SK-MEL-5 (cell line): ENCODE results near the gene NDE1. TPM values are rescaled to one million over a fixed set of nuclear protein-coding genes. Genes with fewer than 3 reads are reported as not detected.
"Not testable (repeated sequence)": the region's sequence is repeated elsewhere in the genome, so short reads cannot be mapped to it uniquely, and the experiment has no call there.

ENCODE experiments used
- DNase-seq: peaks from one replicate; pipeline ENCODE4 v3.0.0-alpha.2; 2016; ENCODE audit warnings: low read depth, low spot score
- in situ Hi-C: cut with HindIII; loops from 2 replicates; pipeline ENCODE4 v1.10.0; 2016; ENCODE audit warnings: low sequenced_read_pairs, high pct_unique_total_duplicates, low pct_unique_long_range_greater_than_20kb
- total RNA-seq: library from RNA; depleted of rRNA; stranded (reverse); fragments of >200 nt; shearing (Covaris generic); gene quantifications from 2 replicates; pipeline ENCODE4 v1.2.3, GENCODE V29; 2014

The NDE1 gene
- total RNA-seq, 1 experiment from 2014 or later = 23.5 TPM

DNA sequence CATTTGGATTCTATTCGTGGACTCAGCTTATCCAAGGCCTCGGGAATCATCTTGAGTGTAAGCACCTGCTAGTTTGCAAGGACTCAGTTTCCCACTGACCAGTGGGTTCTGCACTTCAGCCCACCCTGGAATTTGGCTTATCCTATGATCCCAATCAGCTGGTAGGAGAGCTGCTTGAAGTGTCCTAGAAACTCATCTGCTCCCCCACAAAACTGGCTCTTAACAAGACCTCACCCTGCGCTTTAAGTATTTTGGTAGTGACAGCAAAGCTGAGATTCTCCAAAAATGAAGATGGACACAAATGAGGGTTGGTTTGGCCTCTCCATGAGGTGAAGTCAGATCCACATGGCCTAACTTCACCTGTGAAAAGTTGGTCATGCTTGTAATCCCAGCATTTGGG, 57.3 kb downstream of the NDE1 start:
- in situ Hi-C loops = no loop called here
- no peak for DNase-seq

DNA sequence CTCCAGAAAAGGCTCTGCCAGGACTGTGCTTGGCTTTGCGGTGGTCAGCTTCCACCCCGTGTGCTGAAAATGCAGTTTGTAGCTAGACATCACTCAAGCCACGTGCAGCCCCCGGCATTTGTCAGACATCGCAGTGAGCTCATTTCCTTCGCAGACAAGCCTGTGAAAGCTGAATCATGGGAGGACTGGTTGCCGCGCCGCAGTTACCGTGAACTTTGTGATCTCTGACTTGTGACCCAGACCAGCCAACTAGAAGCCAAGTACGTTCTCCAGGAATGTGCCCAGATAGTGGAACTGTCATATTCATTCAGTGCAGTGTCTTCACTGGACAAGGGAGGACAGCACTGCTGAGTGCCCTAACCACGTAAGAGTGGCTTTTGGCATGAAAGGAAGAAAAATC, 58.1 kb downstream of the NDE1 start:
- DNase-seq = no peak
- in situ Hi-C loops = no loop called here

DNA sequence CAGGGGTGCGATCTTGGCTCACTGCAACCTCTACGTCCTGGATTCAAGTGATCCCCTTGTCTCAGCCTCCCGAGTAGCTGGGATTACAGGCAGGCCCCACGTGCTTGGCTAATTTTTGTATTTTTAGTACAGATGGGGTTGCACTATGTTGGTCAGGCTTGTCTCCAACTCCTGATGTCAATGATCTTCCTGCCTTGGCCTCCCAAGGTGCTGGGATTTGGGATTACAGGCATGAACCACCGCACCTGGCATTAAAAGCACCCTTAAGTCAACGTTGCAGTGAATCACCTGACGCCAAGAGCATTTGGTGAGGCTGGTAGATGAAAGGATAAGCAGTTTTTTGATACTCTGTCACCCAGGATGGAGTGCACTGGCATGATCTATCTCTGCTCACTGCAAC, 59.0 kb downstream of the NDE1 start:
- DNase-seq = no peak
- in situ Hi-C loops = no loop called here

DNA sequence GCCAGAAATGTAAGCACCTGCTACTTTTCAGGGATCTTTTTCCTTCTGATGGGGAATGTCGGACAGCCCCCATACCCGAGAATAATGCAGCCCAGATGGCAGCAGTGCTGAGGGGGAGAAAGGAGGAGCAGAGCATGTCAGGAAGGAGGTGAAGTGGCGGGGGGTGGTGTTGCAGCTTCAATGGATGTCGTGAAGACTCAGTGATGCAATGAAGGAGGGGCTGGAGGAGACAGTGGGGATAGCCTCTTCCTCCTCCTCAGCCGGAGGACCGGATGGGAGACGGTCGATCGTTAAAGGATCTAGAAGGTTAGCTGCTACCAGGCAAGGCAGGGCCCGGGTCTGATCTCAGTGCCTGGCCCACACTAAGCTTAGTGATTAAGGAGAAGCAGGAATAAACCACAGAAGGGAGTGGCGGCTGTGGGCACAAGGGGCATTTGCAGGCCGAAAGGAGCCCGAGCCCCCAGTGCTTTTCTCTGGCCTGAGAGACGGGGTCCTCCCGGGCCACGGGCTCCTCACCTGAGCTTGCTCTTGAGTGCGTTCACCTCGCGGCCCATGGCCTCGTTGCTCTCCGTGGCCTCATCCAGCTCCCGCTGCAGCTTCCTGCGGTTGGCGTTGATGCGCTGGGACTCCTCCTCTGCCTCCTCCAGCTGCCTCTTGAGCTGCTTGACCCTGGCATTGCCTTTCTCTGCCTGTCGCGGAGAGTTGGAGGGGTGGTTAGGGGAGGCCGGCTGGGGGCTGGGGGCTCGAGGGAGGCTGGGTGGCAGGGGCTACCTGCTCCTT, 64.5 kb downstream of the NDE1 start:
- DNase-seq = no peak
- in situ Hi-C loops = no loop called here

DNA sequence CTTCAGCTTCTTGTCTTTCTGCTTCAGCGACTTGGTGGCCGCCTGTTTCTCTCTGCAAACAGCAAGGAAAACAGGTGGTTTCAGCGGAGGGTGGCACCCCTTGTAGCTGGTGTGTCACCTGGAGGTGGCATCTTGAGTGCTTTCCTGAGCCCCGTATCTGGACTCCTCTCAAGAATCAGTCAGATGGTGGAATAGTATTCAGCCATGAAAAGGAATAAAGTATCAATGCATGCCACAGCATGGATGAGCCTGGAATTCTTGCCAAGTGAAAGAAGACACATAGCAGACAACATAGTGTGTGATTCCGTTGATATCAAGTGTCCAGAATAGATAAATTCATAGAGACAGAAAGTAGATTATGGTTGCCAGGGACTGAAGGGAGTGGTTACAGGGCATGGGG, 65.2 kb downstream of the NDE1 start:
- in situ Hi-C loops = no loop called here

DNA sequence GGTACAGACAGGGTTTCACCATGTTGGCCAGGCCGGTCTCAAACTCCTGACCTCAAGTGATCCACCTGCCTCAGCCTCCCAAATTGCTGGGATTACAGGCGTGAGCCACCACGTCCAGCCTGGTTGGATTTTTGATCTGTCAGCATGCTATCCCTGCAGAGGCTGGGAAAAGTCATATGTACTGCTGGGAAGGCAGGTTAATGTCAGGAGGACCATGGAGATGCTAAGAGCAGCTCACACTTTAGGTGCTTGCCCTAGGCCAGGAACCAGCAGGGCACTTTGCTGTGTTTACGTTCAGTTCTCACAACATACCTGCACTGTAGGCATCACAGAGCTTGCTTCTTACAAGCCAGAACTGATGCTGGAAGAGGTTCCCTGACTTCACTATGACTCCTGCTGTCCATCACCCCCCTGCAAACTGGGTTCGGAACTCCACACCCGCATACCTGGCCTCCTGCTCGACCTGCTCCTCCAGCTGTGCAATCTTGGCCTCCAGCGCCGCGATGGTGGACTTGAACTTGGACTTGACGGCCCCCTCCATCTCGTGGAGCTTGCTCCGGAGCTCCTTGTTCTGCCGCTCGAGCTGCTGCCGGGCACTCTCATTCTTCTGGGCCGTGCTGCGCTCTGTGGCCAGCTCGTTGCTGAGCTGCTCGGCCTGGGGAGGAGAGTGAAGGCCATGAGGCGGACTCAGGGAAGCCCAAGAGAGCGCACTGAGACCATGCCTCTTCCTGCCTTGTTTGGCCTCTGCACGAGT, 66.8 kb downstream of the NDE1 start:
- in situ Hi-C loops = no loop called here
- DNase-seq = no peak

More for the DNA sequence above, 65.2 kb downstream of the NDE1 start:
- DNase-seq = no peak

DNA sequence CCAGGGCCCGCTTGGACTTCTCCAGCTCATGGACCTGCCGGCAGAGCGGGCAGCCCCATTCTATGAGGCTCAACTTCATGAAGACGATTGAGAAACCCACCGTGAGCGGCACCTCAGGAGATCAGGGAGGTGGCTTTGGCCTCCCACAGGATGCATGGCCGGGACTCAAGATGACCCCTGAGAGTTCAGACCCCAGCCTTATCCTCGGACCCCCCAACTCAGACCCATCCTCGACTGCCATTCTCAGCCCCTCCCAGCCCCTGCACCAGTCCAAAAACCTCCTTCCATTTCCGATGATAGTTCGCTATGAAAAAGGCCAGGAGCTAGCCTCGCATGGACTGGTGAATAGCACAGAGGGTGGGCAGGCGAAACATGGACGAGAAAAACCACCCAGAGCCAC, 71.0 kb downstream of the NDE1 start:
- no peak for DNase-seq

DNA sequence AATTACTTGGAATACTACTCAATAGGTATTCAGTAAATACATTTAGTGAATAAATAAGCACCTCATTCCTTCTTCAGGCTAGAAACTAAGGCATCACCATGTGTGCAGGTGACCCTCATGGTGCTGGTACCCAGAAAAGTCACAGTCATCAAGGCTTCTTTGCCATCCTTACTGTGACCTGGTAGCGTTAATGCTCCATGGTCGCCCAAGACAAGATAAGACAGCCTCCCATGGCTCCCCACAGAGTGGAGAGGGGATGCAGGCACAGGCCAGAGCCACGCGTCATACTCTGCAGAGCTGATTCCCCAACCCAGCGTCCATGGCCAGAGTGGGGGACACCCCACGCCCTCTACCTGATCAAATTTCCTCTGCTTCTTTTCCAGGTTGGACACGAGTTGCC, 73.8 kb downstream of the NDE1 start:
- DNase-seq = no peak
- in situ Hi-C loops = no loop called here

More for the DNA sequence above, 71.0 kb downstream of the NDE1 start:
- in situ Hi-C loops = no loop called here

DNA sequence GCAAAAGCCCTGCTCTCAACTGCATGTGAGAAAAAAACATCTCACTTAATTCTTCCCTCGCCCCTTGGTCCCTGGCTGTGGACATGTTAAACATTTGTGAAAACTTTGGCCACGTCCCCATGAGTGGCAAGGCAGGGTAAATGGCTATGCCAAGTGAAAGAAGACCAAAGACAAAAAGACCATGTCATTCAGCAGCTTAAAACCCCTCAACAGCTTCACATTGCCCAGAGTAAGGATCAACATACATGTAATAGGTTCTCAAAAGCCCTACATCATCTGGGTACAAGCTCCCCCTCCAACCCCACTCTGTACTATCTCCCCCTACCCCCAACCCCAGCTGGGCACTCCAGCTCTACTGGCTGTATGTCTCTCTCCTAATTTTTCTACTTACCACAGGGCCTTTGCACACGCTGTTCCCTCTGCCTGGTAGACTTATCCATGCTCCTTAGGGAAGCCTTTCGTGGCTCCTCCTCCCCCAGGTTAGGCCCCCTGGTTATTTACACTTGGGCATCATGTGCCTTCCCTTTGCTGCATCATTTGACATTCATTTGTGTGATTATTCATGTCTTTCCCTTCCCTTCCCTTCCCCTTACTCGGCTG, 75.7 kb downstream of the NDE1 start:
- no peak for DNase-seq
- in situ Hi-C loops = no loop called here

DNA sequence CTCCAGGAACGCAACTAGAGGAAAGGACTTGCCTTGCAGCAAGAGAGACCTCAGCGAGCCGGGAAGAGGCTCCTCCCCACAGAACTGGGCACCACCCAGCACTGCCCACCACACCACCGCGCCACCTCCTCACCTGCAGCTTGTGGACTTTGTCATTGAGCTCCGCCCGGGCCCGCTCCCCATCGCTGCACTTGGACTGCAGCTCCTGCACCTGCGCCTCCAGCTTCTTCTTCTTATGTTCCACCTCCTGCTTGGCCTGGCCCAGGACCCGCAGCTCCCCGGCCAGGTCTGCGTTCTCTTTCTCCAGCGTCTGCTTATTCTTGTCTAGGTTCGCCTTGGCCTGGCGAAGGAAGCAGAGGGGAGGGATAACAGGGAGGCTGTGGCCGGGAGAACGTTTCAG, 76.7 kb downstream of the NDE1 start:
- in situ Hi-C loops = no loop called here
- DNase-seq = no peak

DNA sequence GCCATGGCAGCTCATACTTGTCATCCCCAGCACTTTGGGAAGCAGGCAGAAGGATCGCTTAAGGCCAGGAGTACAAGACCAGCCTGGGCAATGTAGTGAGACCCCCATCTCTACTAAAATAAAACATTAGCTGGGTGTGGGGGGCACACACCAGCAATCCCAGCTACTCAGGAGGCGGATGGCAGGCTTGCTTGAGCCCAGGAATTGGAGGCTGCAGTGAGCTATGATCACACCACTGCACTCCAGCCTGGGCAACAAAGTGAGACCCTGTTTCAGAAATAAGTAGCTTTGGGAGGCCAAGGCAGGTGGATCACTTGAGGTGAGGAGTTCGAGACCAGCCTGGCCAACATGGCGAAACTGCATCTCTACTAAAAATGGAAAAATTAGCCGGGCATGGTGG, 77.7 kb downstream of the NDE1 start:
- DNase-seq, in situ Hi-C loops: not testable (repeated sequence)

DNA sequence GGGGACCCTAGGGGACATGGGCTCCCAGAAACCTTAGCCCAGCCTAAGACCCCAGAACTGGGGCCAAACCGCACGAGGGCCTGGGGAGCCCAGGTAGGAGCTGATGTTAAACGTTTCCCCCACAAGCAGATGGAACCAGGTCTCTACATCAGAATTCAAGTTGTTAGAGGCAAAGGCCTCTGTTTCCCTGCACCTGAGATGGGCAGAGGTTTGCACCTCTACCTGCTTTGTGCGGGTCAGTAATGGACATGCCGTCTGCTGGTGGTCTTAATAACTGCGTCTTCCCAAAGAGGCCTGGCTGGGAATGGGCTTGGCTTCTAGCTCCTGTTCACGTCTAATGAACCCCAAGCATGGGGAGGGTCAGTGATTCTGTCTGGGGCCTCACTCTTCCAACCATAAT, 79.1 kb downstream of the NDE1 start:
- in situ Hi-C loops = no loop called here
- no peak for DNase-seq

DNA sequence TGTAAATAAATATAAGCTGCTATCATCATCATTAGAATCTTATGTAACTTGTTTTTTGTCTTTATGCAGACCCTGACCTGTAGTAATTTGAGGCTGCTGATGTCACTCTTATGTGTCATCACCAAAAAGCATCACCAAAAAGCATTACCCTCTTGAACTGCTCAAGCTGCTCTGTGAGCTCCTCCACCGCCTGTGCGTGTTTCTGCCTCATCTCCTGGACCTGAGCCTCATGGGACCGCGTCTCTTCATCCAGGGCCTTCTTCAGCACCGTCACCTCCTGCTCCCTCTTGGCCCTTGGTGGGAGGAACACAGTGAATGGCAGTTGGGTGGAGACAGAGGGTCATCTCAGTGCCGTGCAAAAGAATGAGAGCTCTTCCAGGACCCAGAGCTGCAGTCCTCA, 82.4 kb downstream of the NDE1 start:
- in situ Hi-C loops = no loop called here
- DNase-seq = no peak

DNA sequence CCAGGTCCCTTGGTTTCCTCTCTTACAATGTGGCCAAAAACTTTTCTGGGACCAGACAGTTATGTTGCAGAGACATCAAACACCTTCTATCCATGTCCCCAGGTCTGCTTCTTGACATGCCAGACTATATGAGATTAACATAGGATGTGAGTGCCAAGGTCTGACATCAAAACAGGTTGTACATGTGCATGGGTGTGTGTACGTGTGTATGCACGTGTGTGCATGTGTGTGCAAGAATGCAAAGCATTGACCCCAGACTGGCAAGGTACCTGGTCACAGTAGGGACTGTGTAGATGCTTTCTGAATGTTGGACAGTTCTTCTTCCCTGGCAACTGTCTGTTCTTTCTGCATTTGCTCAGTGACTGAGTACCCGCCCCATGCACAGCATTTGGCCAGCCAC, 85.6 kb downstream of the NDE1 start:
- DNase-seq = no peak
- in situ Hi-C loops = no loop called here

DNA sequence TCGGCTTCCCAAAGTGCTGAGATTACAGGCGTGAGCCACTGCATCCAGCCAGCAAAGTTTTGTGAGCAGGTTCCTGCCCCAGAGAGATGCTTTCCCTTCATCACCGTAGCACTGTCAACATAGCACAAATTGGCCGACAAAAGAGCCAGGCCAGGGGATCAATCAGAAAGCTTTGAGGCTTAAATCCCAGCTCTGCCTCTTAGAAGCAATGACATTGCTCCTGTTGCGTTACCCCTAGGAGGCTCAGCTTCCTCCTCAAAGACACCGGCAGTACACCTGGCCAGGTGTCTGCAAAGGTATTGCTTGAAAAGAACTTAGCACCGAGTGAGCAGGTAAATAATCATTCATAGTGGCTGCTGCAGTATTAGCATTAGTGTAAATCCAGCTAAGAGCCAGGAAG, 86.5 kb downstream of the NDE1 start:
- in situ Hi-C loops = no loop called here
- DNase-seq = no peak

DNA sequence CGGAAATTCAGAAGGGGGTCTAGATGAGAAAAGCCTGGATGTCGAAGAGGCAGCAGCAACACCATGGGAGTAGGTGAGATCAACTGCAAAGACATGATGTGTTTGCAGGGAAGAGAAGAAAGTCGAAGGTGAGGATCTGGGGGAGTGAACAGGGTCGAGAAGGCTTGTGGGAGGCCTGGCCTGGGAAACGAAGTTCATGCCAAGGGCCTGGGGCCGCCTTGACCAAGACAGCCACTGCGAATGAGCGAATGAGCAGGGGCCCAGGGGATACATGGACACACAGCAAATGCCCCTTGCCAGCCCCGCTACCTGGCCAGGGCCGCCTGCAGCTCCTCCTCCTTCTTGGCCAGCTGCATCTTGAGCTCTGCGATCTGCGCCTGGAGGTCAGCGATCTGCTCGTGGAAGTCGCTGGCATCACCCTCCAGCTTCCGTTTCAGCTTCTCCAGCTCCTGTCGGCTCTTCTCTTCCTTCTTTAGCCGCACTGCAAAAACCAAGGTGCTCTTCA, 87.1 kb downstream of the NDE1 start:
- no peak for DNase-seq
- in situ Hi-C loops = no loop called here

DNA sequence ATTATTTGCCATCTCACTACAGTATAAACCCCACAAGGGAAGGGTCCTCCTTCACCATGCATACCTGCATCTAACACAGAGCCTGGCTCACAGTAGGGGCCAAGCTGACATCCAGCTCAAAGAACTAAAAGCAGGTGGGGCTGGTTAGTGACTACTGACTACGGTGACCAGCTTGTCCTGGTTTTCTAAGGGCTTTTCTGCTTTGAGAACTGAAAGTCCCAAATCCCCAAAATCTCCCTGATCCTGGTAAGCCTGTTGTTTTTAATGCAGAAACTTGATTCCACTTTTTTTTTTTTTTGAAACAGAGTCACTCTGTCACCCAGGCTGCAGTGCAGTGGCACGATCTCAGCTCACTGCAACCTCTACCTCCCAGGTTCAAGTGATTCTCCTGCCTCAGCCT, 89.4 kb downstream of the NDE1 start:
- in situ Hi-C loops = no loop called here
- DNase-seq = no peak

DNA sequence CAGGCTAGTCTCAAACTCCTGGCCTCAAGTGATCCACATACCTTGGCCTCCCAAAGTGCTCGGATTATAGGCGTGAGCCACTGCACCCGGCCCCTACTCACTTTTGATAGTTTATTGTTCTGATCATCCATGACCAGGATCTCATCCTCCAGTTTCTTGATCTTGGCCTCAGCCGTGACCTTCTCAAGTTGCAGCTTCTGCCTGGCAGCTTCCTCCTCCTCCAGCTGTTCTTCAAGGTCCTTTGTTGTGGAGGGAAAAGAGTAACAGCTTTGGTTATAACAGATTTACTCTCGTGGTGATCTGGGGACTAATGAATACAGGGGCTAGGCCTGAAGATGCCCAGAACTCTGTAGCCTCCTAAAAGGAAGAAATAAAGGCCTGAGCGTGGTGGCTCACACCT, 89.9 kb downstream of the NDE1 start:
- no peak for DNase-seq
- in situ Hi-C loops = no loop called here
